ENCODE results near the gene MISP. TPM values are rescaled to one million over a fixed set of nuclear protein-coding genes. Genes with fewer than 3 reads are reported as not detected.

The MISP gene
- total RNA-seq, 1 experiment from 2014 or later = 1.5 TPM

DNA sequence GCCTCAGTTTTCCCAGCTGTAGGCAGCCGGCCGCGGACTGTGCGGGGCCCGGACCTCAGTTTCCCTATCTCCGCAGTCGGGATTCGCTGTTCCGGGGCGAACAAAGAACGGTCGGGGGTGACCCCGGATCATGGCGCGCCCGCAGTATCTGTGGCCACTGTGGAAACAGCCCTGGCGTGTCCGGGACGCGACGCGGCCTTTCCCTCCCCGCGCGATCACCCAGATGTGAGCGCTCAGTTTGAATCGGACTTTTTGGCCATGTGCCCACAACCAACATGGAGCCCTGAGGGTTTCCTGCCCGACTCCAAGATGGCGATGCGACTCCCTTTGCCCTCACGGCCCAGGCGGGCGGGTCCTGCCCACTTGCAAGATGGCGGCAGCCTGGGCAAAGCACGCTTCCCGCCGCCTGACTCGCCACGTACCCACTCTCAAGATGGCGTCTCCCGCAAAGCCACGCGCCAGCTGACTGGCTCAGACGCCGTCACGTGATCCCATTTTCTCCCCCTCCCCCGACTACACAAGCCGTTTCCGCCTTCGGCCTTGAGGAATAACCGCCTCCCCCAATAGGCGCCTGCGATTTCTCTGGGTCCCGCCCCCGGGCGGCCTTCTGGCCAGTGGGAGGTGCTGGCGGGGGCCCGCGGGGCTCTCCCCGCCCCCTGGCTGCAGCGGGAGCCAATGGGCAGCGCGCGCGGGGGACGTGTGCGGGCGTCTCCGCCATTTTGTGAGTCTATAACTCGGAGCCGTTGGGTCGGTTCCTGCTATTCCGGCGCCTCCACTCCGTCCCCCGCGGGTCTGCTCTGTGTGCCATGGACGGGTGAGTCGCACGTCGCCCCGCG is 46.0 kb downstream of the MISP start, which contains the start of gene PTBP1:
TSS of gene PTBP1 (plus strand) at position 761 of the 836 bp plus-strand sequence. CDS start at position 807, 46 bp downstream.
- DNase-seq (ENCODE audit: low read depth) = peak; percentile 100

DNA sequence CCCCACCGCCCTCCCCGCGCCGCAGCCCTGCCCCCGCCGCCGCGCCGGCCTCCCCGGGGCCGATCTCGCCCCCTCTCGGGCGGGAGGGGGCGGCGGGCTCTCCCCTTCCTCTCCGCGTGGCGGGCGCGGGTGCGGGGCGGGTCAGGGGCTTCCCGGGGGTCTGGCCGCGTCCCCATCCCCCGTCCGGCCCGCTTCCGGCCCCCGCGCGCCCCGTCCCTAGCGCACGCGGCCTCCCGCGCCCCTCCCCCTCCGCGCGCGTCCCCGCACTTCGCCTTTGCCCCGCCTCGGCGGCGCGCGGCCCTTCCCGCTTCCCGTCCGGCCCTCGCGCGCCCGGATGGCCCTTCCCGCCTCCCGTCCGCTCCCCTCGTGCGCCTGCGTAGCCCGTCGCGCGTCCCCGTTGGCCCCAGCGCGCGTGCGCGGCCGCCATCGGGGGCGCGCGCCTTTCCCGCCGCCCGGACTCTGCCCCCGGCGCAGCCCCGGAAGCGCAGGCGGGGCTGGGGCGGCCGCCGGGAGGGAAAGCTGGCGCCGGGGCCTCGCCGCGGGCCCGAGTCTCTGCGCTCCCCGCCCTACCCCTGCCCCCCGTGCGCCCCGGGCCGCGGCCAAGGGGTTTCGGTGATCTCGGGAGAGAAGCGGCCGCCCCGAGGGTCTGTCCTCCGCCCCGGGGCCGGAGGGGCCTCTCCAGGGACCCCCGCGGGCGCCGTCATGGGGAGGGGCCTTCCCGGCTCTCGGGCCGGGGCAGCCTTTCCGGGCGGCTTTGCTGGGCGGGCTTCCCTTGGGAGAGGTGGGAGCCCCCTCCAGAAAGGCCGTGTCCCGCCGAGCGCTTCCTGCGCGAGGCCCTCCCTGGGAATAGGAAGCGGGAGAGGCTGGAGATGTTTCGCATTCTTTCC is 46.9 kb downstream of the MISP start:
- peak; percentile 97 for DNase-seq (ENCODE audit: low read depth)

DNA sequence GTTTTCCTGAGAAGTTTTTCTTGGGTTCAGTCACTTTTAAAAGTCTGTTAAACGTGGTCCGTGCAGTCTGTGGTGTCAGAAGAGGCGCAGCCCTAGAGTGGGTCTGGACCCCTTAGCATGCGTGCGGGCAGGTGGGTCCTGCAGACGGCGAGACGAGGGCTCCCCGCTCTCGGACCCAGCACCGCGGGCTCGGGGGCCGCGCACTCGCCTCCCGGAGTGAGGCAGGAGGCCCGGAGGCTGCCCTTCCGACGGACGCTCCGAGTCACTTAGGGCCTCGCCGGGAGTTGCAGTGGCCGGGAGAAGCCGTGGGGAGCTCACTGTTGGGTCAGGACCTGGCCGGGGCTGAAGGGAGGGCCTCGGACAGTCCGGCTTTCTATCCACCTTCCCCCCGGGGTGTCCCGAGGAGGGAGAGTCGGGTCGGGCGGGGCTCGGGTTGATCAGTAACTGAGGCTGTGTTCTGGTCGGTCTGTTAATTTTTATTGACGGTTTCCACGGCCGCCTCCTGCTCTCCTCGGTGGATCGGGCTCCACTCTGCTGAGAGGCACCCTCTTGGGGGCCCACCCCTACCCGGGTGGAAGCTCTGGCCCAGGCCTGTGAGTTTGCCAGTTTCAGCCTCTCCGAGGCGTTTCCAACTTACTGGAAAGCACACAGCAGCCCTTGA is 47.6 kb downstream of the MISP start:
- DNase-seq (ENCODE audit: low read depth) = no peak

DNA sequence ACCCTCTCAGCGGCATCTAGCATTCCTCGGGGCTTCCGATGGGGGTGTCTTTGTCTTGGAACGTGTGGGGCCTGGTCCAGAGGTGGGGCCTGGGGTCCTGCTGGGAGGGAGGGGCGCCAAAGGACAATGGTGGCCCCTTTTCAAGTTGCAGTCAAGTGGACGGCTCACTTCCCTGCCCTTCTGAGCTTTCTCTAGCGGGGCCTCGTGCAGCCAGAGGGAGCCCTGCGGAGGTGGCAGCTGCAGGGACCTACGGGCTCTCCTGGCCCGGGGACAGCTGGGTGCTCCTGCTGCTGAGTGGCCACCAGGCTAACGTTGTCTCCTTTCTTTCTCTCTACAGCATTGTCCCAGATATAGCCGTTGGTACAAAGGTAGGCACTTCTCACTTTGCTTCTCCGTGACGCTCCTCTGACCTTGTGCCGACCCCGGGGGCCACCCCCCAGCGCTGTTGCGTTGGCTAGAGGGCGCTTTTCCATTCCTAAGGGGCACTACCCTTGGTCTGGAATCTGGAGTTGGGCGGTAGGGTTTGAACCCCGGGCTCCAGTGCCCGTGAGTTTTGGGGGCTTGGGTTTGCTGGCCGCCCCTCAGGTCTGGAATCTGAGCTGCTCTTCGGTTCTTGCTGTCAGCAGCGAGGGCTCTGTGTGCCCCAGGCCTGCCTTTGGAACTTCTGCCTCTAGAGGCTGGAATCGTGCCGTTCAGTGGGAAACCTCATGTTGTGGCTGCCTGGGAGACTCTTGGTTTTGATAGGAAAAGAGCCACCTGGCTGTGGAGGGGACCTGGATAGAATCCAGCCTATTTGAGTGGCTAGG is 48.4 kb downstream of the MISP start:
- no peak for DNase-seq (ENCODE audit: low read depth)

DNA sequence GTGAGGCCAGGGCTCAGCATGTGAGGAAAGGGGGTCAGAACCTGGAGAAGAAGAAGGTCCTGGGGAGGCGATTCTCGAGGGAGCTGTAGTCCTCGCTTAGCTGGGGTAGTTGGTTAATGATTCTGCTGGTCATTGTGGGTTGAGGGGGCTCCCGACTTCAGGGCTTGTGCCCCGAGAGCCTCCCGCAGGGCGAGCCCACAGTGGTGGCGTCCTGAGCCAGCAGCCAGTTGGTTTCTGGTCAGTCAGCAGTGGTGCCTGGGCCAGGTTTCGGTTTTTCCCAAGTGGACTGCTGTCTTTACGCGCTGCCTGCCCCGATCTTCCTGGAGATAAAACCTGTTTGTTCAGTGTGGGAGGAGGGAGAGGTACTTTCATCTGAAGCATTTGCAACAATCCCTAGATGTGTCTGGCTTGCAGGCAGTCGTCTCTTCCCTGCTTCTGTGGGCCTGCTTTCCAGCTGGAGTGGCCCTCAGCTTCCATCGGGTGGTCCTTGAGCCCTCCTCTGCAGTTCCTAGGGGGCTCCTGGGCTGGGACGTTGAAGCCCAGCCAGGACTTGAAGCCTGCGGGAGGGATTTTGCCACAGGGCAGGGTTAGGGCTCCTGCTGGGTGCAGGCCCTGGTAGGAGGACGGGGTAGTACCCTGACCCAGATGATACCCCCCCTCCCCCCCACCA is 49.6 kb downstream of the MISP start:
- no peak for DNase-seq (ENCODE audit: low read depth)

DNA sequence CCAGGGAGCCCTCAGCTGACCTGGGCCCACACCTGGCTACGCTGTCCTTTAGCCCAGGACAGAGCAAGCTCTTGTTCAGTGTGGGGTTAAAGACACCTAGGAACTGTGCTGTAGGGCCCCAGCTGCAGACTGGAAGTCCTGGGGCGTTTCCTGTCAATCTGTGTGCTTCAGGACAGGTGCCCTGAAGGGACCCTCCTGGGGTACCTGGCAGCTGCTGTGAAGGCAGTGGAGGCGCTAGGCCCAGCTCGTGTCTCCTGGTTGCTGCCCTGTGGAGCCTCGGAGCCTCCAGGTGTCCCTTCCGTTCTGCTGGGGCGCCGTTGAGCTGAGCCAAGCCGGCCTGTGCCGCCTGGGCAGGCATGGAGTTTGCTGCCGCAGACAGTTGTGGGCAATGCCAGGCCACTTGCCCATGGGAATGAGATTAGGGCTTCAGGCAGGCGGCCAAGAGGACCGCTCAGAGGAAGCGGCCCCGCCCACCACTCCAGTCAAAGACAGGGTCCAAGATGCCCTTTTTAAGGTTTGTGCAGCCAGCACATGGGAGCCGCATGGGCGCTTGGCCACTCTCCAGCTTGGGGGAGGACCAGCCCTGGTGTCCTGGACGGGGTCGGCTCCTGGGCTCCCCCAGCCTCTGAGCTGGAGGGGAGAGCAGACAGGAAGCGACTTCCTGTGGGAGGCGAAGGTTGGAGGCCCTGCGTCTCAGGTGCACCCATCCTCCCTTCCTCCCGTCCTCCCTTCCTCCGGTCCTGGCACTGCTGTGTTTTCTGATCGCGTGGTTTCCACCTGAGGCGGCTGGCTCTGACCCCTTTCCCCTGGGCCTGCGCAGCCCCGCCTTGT is 50.3 kb downstream of the MISP start:
- peak; percentile 63 for DNase-seq (ENCODE audit: low read depth)

DNA sequence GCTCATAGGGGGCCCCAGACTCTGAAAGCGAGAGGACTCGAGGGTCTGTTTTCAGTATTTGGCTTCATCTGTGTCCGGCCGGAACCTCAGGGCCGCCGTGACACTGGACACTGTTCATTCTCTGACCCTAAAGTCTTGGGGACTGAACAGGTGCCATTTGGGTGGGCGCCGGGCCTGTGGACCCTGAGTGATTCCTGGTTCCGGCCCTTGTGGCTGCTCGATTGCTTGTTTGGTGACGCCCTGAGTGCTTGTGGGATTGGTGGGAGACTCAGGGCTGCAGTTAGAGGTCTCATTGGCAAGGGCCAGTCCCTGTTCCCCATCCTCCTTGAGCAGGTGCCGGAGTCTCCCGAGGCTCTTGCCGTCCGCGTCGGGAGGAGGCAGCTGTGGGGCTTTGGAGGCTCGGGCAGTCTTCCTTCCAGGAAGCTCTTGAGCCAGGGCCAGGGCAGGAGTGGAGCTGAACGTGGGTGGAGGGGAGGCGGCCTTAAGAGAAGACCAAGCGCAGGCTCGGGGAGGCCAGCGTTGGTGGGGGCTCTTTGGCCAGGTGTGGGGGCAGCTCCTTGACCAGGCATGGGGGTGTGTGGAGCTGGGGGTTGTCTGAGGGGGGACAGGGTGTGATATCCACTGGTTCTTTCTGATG is 51.1 kb downstream of the MISP start:
- DNase-seq (ENCODE audit: low read depth) = no peak

DNA sequence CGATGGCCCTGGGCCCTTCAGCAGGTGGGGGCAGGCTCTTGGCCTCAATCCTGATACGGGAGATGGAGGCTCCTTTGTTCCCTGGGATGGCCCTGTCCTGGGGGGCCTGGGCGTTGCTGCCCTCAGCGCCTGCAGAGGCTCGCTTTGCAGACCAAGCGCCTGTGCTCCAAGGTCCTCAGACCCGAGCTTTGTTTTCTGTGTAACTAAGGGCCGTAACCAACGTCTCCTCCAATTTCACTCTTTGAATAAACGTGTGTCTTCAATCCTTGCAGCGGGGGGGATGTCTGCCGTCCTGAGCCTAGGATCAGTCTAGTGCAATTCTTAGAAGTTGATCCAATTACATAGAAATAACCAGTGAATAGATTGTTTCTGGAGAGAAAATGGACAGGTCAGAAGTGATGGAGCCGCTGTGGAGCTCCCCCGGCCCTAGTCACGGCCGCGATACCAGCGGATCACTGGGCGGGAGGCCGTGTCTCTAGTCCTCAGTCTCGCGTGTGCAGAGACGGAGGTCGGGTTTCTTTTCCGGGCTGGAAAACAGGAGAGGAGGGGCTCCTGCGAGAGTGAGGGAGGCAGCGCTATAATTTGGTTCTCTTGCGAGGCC is 51.7 kb downstream of the MISP start:
- no peak for DNase-seq (ENCODE audit: low read depth)

DNA sequence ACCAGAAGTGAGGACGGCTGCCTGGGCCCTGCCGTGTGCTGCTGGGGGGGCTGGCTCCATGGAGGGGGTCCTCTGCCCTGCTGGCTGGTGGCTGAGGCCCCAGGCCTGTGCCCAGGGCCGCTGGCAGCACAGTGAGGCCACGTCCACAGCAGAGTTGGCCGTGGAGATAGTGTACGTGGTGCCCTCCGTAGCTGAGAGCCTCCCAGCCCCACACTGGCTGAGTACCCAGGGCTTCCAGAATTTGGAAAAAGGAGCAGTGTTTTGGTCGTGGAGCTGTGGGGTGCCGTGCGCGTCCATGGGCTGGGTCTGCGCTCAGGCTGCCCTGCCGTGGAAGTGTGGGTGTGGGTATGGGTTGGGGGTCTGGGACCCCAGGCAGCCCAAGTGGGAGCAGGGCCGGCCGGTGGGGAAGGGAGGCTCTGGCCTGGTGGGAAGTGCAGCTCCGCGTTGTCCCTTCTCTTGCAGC is 52.2 kb downstream of the MISP start:
- DNase-seq (ENCODE audit: low read depth) = no peak

DNA sequence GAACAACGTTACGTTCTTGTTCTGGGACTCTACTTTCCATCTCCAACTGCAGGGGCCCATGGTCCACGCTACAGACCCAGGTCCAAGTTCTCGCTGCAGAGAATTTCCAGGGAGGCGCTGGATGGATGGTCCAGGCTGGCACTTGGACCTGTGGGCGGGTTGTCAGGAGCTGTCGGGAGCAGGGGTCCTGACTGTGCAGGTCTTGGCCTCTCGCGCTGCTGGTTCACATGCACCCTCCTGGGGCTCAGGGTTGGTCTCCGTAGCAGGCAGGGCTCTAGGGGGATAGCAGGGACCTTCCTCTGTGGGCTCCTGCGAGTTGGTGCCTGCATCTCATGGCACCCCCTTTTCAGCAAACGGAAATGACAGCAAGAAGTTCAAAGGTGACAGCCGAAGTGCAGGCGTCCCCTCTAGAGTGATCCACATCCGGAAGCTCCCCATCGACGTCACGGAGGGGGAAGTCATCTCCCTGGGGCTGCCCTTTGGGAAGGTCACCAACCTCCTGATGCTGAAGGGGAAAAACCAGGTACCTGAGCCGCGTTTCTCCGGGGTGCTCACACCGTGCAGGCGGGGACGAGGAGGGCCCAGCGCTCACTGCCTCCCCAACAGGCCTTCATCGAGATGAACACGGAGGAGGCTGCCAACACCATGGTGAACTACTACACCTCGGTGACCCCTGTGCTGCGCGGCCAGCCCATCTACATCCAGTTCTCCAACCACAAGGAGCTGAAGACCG is 52.9 kb downstream of the MISP start:
- no peak for DNase-seq (ENCODE audit: low read depth)

DNA sequence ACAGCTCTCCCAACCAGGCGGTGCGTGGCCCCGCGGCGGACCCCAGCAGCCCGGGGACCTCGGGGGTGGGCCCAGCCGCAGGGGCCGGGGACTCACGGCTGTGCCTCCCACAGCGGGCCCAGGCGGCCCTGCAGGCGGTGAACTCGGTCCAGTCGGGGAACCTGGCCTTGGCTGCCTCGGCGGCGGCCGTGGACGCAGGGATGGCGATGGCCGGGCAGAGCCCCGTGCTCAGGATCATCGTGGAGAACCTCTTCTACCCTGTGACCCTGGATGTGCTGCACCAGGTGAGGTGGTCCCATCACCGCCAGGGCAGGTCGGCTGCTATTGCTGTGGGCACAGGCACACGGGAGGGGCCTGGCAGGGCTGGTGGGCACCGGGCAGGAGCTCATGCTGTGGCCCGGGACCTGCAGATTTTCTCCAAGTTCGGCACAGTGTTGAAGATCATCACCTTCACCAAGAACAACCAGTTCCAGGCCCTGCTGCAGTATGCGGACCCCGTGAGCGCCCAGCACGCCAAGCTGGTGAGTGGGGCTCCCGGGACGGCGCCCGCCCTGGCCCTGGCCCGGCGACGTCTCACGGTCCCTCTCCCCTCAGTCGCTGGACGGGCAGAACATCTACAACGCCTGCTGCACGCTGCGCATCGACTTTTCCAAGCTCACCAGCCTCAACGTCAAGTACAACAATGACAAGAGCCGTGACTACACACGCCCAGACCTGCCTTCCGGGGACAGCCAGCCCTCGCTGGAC is 53.7 kb downstream of the MISP start:
- DNase-seq (ENCODE audit: low read depth) = no peak

DNA sequence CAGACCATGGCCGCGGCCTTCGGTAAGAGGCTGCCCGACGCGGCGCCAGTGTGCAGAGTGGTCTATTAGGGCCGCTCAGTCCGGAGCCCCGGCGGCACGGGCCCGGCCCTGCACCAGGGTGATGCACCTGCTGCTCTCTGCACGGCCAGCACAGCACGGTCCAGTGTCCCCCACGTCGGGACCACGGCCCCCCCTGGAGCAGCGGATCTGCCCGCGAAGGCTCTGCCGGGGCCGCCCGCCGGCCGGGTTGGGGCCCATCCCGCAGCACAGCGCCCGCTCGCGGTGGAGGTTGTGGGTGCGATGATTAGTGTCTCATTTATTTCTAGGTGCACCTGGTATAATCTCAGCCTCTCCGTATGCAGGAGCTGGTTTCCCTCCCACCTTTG is 54.2 kb downstream of the MISP start:
- no peak for DNase-seq (ENCODE audit: low read depth)

DNA sequence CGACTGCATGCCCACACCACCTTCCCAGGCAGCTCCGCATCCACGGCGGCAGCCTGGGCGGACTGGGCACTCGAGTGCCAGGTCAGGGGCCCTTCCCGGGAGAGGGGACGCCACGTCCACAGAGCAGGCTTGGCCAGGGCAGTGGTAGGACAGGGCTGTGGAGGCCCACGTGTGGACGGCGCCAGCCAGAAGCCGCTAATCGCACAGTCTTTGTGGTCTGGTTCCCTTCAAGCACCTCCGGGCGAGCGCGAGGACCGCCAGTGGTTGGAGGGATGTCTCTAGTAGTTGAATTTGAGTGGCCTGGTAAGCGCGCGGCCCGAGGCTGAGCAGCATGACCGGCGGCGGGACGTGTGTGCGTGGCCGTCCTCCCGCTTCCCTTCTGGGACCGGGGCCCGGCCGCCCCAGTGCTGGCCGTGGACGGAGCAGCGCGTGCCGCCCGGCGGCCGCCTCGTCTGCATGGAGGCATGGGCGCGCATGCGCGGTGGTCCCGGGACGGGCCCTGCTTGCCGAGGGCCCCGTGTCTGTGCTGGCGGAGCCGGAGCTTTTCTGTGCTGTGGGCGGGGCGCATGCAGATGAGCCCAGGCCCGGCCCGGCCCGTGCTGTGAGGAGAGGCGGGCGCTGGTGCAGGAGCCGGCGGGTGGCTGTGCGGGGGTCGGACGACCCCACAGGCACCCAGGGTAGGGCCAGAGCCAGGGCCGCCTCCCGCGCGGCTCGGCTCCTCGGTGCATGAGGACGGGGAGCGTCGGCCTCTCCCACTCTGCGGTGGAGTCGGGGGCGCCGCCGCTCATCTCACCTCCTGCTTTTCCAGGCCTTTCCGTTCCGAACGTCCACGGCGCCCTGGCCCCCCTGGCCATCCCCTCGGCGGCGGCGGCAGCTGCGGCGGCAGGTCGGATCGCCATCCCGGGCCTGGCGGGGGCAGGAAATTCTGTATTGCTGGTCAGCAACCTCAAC is 55.0 kb downstream of the MISP start:
- no peak for DNase-seq (ENCODE audit: low read depth)

DNA sequence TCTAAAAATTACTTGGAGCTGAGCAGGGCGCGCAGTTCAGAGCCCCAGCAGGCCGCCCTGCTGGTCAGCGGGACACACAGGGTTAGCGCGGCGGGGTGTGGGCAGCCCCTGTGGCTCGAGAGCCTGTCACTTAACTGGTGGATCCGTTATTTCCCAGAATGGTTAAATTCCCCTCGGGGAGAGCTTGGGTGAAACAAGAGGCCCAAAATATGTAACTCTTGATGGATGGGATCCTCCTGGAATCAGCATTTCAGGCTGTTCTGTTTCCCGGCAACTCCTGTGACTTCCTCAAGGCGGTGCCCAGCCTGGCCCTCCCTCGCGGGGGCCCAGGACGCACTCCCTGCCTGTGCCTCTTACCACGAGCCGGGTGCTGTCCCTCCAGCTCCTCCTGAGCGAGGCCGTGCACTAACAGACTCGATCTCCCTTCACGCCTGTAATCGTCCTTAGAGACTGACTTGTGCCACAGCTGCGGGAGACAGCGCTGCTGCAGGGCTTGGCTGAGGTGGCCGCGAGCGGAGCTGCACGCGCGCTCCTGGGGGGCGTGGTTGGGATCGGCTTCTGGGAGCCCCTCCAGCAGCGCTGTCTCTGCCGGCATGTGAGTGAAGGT is 56.0 kb downstream of the MISP start:
- no peak for DNase-seq (ENCODE audit: low read depth)

DNA sequence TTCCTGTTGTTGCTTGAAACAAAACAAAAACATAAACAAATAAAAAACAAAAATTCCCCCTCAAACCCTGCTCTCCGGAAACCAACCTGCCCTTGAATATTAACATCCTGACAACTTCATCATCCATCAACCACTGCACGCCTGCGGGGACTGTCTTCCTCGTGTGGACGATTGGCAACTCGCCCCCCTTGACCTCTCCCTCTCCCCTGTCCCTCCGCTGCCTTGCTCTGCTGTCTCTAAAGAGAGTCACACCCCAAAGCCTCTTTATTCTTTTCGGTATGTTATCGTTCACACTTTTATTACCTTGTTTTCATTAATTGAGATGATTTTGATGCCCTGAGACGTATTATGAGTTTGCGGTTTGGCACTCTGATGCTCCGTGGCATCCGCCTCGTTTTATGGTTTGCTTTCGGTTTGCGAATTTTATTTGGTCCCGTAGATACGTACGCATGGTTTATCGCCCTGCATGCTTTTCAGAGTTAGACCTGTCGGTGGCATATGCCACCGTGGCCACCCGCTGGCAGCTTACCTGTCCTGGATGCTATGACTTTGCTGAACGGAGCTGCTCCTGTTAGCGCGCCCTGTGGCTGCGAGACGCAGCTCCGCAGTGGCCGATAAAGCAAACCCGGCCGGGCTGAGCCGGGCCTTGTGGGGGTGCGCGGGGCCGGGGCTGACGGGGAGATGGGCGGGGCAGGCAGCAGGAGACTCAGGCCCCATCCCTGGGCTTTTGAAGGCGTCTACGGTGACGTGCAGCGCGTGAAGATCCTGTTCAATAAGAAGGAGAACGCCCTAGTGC is 56.9 kb downstream of the MISP start:
- DNase-seq (ENCODE audit: low read depth) = no peak

Measured in Daoy (cell line).